RPMI8226 (cell line): Measurements from ENCODE around the gene RNF6.

Experiments used
- DNase-seq: peaks from one replicate; pipeline ENCODE4 v3.0.0-alpha.2; 2015

The RNF6 gene

DNA sequence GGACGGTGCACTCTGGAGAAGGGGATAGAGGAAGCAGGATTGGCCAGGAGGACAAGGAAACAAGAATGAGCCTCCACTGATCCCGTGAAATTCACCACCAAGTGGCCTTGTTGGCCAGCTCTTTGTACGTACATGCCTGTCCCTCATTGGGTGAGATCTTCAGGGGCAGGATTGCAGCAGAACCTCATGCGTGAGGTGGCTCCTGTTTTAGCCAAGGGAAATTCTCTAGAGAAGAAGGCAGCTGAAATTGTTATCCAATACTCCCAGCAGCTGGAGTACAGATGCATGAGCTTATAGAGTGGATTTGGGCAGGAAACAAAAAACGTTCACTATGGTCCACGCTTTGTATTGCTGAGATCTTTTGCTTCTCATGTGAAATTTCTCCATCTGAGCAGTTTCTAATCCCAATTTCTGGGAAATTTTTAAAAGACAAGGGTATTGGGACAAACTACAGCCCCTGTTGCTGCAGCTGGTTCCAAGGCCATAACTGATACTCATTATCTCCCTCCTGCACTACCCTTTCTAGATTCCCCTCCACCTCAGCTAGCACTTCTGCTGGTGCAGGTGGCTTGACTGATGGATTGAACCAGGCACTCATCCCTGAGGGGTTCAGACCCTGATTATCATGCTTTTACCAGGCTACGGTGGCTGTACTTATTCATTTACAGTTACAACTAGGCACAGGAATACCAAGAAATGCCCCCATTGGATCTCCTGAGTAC lies 3.9 kb upstream of the RNF6 start:
- no peak for DNase-seq

- DNase-seq, result no peak
Measured at GRCh38 chr13:26222520-26223046, 469 bp upstream of the RNF6 start.

- DNase-seq, result no peak
Measured at GRCh38 chr13:26221399-26221720, 754 bp downstream of the RNF6 start.

DNA sequence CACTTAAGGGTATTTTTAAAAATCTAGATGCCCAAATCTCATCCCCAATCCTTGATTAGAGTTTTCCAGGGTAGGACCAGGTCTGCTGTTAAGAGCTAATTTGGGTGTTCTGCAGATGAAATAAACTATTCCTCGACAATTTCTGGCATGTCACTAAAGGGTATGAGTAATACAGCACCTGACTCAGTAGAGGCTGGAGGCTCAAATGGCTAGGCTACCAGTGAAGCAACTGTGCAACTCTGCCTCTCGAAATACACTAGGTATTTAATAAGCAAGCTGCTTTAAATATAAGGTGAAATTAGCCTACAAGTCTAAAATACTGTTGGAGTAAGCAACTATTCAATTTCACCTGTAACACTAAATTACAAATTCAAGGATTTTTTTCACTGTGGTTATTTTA lies 1.5 kb downstream of the RNF6 start:
- no peak for DNase-seq

DNA sequence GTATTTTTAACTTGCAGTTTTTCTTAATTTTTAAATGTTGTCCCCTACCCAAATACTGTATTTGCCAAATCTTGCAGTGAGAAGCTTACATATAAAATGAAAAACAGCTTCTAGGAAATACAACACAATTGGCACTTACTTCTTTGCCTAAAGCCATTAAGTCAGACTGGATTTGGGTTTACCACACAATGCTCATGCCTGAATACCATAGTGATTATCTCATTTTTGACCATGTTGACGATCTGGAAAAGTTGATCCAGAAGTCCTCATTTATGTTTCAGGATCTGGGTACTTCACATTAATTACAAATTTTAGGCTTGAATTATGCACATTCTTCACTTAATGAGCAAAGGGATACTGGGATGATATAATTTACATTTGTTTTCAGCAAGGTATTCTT lies 2.4 kb downstream of the RNF6 start:
- DNase-seq, result no peak

DNA sequence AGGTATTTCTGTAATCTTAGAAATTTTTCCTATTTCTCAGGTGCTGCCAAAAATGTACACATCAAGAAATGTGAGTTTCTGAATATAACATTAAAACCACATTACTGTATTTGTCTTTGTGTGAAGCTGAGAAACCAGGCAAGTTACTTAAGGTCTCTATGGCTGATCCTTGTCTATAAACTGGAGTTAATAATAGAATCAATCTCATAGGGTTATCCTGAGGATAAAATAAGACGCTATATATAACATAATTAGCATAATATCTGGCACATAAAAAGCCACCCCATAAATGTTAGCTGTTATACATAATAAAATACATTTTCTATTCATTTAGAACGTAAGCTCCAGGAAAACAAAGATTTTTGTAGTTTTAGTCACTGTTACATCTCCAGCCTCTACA lies 6.1 kb downstream of the RNF6 start:
- DNase-seq, result no peak

GRCh38 chr13:26213982-26214381 lies 8.1 kb downstream of the RNF6 start:
- DNase-seq, result no peak

DNA sequence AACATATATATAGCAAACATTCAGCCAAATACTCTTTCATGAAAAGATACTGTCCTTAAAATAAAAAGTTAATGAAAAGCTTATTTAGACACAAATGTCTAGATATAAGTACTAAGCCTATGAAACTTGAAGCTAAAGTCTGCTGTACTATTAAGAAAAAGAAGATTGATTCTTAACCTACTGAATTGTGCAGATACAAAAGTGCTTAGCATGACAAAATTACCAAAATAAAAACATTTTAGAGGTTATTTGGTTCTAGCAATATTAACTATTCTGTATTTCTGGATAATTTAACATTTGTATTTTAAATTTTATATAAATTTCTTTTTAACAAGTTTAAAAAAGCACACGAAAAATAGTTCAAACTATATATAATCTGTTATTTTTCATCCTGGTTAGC lies 8.8 kb downstream of the RNF6 start:
- no peak for DNase-seq

- no peak for DNase-seq
Measured at GRCh38 chr13:26208287-26208686, 13.8 kb downstream of the RNF6 start.

DNA sequence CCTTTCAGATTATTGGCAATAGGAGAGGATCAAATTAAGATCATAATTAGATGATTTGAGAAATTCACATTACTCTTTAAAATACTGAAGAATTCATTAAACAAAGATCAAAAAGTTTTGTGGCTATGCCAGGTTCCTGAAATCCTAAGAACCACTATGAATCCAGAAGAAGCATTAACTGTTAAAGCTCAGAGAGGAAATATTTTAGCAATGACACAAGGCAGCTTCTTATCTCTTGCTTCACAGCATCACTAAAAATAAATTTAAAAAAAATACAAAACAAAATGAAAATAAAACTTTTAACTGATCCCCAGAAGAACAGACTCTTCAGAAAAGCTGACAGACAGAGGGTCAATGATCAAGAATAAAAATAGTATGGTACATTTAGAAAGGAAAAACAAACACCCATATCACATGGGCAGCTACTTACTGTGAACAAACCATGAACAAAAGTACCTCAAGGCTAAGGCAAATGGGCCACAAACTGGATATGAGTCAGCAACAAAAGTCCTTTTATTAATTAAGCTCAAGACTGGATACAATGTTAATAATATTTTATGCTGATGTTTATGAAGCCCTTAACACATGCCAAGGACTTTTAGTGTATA lies 19.6 kb downstream of the RNF6 start:
- DNase-seq, result no peak

- DNase-seq, result no peak
Measured at GRCh38 chr13:26200811-26201210, 21.3 kb downstream of the RNF6 start.

GRCh38 chr13:26198116-26198515 lies 24.0 kb downstream of the RNF6 start:
- no peak for DNase-seq

DNA sequence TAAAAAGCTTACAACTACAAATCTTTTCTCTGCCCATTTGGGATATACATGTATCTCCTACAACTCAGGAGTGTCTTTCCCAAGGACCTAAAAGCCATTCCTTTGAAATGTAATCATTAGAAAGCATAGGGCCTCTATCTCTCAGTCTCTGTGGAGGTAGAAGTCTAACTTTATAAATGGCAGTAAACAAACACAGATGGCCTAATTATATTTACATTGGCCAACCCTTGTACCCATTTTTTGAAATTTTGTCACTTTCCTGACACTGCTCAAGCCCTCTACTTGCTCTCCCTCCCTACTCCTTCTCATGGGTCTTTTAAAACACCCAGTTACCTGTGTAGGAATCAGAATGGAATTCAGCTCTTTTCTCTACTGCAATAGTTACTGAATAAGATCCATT lies 24.8 kb downstream of the RNF6 start:
- DNase-seq, result no peak

DNA sequence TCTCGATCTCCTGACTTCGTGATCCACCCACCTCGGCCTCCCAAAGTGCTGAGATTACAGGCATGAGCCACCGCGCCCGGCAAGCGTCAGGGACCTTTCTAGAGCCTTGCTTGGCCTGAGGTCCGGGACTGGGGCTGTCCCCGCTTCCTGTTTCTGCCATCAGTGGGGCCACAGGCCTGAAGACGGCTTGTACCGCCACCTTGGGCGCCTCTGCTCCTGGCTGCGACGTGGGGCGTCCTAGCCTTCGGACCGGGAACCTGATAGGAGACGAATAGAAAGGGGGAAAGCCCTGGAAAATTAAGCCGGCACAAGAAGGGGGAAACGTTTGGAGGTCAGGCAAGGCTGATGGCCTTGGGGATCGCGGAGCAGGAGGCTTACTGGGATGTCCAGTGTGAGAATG lies 35.1 kb downstream of the RNF6 start:
- no peak for DNase-seq

DNA sequence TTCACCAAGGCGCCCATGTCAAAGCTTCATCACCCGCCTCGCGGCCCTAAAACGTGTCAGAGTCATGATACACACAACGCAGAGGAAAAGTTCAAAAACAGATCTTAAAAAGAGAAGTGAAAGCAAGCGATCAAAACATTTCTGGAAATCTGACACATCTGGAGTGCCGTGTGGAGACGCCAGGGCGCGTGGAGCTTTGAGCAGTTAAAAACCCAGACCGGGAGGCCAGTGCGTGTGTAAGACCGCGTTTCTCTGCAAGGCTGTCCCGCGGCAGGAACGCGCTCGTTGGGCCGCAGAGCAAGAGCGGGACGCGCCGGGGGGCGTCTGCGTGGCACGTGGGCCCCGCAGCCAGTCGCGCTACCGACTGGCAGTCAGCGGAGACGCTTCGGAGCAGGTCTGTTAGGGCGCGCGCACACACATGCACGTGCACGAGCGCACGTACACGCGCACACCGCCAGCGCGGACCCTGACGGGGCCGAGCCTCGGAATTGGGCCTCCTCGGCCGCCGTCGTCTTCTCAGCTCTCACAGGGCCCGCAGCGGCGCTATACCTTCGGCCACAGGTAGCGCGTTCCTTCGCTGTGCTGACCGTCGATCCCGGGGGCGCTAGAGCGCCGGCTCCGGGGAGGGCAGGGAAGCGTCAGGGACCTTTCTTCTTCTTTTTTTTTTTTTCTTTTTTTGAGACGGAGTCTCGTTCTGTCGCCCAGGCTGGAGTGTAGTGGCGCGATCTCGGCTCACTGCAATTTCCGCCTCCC lies 35.8 kb downstream of the RNF6 start:
- peak; percentile 93 for DNase-seq

DNA sequence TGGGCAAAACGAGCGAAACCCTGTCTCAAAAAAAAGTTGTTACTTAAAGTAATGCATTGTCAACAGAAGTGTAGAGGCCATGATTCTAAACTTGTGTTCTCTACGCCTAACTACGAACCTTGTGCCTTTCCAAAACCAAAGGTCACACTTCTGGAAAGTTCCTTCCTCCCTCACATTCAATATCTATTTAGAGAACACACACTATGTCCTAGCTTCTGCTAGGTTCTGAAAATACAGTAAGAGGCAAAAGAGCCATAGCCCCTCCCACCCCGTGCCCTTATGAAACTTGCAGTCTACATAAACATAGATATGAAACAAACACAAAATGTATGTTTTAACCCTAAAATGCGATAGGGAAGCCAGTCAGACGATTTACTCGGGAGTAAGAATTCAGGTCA lies 36.4 kb downstream of the RNF6 start:
- DNase-seq, result no peak

DNA sequence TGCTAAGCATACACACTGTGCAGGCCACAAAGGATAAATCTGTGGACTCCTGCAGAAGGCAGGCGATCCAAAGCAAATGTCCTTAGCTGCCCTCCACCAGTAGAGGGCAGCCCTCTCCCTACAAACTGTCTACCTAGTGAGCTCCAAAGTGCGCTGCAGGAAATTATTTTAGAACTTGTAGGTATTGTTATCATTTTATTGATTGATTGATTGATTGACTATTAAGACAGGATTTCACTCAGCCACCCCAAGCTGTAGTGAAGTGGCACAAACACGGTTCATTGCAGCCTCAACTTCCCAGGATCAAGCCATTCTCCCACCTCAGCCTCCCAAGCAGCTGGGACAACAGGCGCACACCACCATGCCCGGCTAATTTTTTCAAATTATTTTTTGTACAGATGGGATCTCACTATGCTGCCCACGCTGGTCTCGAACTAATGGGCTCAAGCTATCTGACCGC lies 37.3 kb downstream of the RNF6 start:
- DNase-seq, result peak; percentile 62

DNA sequence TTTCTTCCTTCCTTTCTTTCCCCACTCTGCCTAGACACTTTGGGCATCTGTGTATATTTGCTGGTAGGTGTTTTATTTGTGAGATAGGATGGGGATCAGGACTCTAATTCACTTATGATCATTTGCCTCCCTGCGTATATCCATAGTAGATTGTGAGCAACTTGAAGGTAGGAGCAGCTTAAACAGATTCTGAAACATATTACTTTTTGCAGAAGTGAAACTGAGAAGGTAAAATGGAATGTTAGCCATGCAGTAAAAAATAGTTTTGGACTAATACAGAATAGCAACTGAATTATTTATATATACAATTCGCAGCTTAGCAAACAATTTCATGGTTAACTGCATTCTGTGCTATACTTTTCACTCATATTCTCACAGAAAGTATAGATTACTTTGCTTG lies 38.7 kb downstream of the RNF6 start:
- DNase-seq, result no peak

GRCh38 chr13:26179344-26179743 lies 42.8 kb downstream of the RNF6 start:
- no peak for DNase-seq

DNA sequence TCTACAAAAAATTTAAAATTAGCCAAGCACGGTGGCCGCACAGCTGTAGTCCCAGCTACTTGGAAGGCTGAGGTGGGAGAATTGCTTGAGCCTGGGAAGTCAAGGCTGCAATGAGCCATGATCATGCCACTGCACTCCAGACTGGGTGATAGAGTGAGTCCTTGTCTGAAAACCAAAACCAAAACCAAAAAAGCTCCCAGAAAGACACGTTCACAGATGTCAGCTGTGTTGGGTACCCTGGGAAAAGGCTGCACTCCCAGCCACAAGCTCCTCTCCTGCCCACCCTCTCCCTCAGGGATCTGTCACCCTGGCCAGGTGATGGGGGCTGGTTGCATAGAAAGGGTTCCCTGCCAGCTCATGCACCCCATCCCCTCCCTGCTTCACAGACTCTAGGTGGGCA lies 53.3 kb downstream of the RNF6 start:
- no peak for DNase-seq

DNA sequence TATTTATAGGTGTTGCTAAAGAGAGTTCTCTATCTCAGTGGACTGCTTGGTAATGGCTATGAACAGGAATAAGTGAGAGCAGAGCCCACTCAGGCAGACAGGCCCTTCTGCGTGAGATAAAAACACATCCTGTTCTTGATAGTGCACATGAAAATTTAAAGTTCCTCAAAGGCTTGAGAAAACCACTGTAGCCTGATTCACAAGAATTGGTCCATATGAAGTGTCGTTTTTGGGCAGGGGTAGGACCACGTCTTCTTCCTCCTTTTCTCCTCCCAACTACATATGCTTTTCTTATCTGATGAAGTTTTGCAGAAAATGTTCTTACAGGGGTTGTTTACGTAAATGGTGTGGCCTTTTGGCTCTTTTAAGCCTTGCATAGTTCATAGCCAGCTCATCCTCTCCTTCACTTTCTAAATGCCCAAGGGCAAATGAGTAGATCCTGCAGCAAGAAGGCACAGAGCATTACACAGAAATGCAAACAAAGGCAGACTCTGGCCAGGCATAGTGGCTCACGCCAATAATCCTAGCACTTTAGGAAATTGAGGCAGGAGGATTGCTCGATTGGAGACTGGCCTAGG lies 53.8 kb downstream of the RNF6 start:
- DNase-seq, result no peak

DNA sequence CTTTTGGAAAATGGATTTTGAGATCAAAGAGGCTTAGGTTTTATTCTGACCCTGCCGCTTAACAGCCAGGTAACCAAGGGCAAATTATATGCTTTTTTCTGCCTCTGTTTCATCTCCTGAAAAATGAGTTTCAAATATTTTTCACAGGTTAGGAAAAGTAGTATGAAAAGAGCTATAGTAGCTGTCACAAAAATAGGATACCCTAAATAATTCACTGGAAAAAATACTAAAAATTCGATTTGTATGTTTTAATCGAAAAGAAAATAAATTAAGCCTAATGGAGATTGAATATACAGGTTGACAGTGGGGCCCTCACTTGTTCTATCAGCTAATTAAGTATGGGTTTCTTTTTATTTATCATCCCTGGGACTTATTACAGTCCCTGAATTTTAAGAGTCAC lies 58.3 kb downstream of the RNF6 start:
- DNase-seq, result no peak
